ENCODE results near the gene SEC24A. TPM values are rescaled to one million over a fixed set of nuclear protein-coding genes. Genes with fewer than 3 reads are reported as not detected.
"Not testable (repeated sequence)": the region's sequence is repeated elsewhere in the genome, so short reads cannot be mapped to it uniquely, and the experiment has no call there.

SEC24A gene
- total and polyA plus RNA-seq, 4 experiments from 2014 or later, result 7.5 to 16.6 (median 12.3) TPM

DNA sequence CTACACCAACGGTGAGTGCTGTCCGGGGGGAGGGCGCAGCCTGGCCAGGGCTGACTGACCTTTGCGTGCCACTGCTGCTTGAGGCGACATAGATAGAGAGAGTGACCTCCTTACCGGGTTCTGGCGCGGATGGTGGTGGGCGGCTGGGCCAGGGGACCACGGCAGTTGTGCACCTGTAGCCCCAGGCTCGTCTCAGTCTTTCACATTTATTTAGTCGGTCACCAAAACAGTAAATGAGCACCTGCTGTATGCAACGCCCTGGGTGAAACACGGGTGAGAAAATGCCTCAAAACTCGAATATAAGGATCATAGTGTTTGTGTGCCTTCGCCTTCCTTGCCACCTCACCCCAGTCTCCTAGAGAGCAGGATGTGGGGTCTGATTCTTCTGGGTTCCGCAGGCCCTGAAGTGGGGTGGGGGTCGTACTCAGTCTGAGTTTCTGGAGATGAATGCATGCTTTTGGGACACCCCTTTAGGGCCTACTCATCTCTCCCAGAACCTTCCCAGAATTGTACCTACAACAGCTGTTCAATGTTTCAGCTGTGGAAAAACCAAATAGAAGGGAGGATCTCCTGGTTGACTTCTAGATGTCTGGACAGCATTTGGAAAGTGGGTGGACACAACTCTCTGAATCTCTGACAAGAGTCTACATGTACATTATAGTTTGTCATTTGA lies 714 bp downstream of the SEC24A start:
- Histone ChIP-seq H3K4me3 (ENCODE audit: low read length in 2 of 2) (peak overlapping the region; percentile 61 to 96), H3K36me3 (ENCODE audit: insufficient read depth, low read length) (no peaks in the 10 kb centered on the region), H3K27me3 (ENCODE audit: insufficient read depth, low read length) (no peaks in the 10 kb centered on the region), H3K9me3 (ENCODE audit: control insufficient read depth in 1 of 2, low read length in 2 of 2) (no peaks in the 10 kb centered on the region), H3K27ac (ENCODE audit: low read depth, low read length) (peak overlapping the region; percentile 99), H3K4me1 (ENCODE audit: insufficient read depth, low read length) (peaks cover 23% of the 10 kb centered on the region)
- Mint-ChIP-seq H3K36me3 (peaks cover 0 to 22% of the 10 kb centered on the region in 2 donors), H3K27ac (peak overlapping the region; percentile 96 to 100 (median 99)), H3K9me3 (no peaks in the 10 kb centered on the region), H3K4me1 (peaks cover 16 to 35% (median 23%) of the 10 kb centered on the region in 4 donors), H3K27me3 (no peaks in the 10 kb centered on the region), H3K4me3 (peak overlapping the region; percentile 89 to 100 (median 97))
- peak in 2 of 5 donors; percentile 6 to 16 for DNase-seq
- intact Hi-C loops (cut with micrococcal nuclease), result no loop called here
- CTCF ChIA-PET (ENCODE audit: partially characterized antibody), result no interaction called here
- POLR2A ChIA-PET (ENCODE audit: partially characterized antibody), result interaction anchor here (1.1 to 3.4 kb wide), 4 partner anchors 16 to 423 kb away, joined by 3 to 33 read pairs (median 6); partner anchors contain the start of genes PCBD2, PPP2CA, SAR1B and UBE2B

DNA sequence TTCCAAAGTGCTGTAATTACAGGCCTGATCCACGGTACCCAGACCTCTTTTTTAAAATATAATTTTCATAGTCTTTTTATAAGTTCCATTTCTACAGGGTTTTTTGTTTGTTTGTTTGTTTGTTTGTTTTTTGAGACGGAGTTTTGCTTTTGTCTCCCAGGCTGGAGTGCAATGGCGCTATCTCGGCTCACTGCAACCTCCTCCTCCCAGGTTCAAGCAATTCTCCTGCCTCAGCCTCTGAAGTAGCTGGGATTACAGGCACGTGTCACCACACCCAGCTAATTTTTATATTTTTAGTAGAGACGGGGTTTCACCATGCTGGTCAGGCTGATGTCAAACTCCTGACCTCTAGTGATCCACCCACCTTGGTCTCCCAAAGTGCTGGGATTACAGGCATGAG lies 2.1 kb downstream of the SEC24A start:
- CTCF ChIA-PET (ENCODE audit: partially characterized antibody); DNase-seq; H3K27me3 Mint-ChIP-seq; H3K27ac ChIP-seq (ENCODE audit: low read depth, low read length); H3K9me3 ChIP-seq (ENCODE audit: control insufficient read depth in 1 of 2, low read length in 2 of 2); H3K4me3 ChIP-seq (ENCODE audit: low read length in 2 of 2); H3K36me3 ChIP-seq (ENCODE audit: insufficient read depth, low read length); intact Hi-C loops (cut with micrococcal nuclease); H3K9me3 Mint-ChIP-seq; H3K27me3 ChIP-seq (ENCODE audit: insufficient read depth, low read length): not testable (repeated sequence)
- H3K4me1 Mint-ChIP-seq, result peaks cover 17 to 40% (median 24%) of the 10 kb centered on the region in 4 donors
- peak overlapping the region in 4 of 7 donors; percentile 30 to 99 (median 90) for H3K27ac Mint-ChIP-seq
- POLR2A ChIA-PET (ENCODE audit: partially characterized antibody), result interaction anchor here (1.0 kb wide), 1 partner anchor 87 kb away, joined by 3 read pairs; the partner anchor contains the start of gene CAMLG
- peaks cover 0 to 22% of the 10 kb centered on the region in 2 donors for H3K36me3 Mint-ChIP-seq
- H3K4me3 Mint-ChIP-seq, result peak overlapping the region in 4 of 8 donors; percentile 21 to 95 (median 30)
- peaks cover 23% of the 10 kb centered on the region for H3K4me1 ChIP-seq (ENCODE audit: insufficient read depth, low read length)

DNA sequence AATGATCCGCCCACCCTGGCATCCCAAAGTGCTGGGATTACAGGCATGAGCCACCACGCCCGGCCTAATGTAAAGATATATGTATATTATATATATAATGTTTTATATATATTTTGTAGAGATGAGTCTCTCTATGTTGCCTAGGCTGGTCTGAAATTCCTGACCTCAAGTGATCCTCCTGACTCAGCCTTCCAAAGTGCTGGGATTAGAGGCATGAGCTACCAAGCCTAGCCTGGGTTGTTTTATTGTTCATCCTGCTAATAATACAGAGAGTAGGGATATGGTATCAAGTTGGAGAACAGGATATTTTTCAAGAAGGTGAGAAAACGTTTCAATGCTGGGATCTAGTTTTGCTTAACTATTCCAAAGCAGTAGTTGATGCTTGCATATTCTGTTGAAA lies 2.9 kb downstream of the SEC24A start:
- H3K4me3 Mint-ChIP-seq, result peak overlapping the region in 2 of 8 donors; percentile 26 to 35
- H3K27ac Mint-ChIP-seq, result peak overlapping the region in 1 of 7 donors; percentile 30
- CTCF ChIA-PET (ENCODE audit: partially characterized antibody), result no interaction called here

DNA sequence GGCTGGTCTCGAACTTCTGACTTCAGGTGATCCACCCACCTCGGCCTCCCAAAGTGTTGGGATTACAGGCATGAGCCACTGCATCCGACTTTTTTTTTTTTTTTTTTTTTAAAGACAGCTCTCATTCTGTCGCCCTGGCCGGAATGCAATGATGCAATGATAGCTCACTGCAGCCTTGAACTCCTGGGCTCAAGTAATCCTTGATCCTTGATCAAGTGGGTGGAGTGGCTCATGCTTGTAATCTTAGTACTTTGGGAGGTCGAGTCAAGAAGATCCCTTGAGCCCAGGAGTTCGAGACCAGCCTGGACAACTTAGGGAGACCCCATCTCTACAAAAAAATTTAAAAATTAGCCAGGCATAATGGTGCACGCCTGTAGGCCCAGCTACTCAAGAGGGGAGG lies 8.1 kb downstream of the SEC24A start:
- Histone ChIP-seq H3K27ac (ENCODE audit: low read depth, low read length) (no peak overlapping the region), H3K27me3 (ENCODE audit: insufficient read depth, low read length) (no peaks in the 10 kb centered on the region), H3K4me3 (ENCODE audit: low read length in 2 of 2) (no peak overlapping the region), H3K36me3 (ENCODE audit: insufficient read depth, low read length) (peaks cover 8% of the 10 kb centered on the region), H3K4me1 (ENCODE audit: insufficient read depth, low read length) (peaks cover 1% of the 10 kb centered on the region), H3K9me3 (ENCODE audit: control insufficient read depth in 1 of 2, low read length in 2 of 2) (no peaks in the 10 kb centered on the region)
- ChIA-PET CTCF (ENCODE audit: partially characterized antibody) (no interaction called here), POLR2A (ENCODE audit: partially characterized antibody) (no interaction called here)
- H3K4me3 Mint-ChIP-seq, result no peak overlapping the region
- H3K4me1 Mint-ChIP-seq, result peaks cover 13 to 22% (median 16%) of the 10 kb centered on the region in 4 donors
- peaks cover 5 to 8% of the 10 kb centered on the region in 2 donors for H3K36me3 Mint-ChIP-seq
- no peak overlapping the region for H3K27ac Mint-ChIP-seq
- no peak for DNase-seq
- intact Hi-C loops (cut with micrococcal nuclease), result no loop called here
- no peaks in the 10 kb centered on the region for H3K9me3 Mint-ChIP-seq
- H3K27me3 Mint-ChIP-seq, result no peaks in the 10 kb centered on the region

More for the DNA sequence above, 2.9 kb downstream of the SEC24A start:
- H3K27me3 ChIP-seq (ENCODE audit: insufficient read depth, low read length), result no peaks in the 10 kb centered on the region
- POLR2A ChIA-PET (ENCODE audit: partially characterized antibody), result interaction anchor here (1.0 kb wide), 1 partner anchor 86 kb away, joined by 3 read pairs; the partner anchor contains the start of gene CAMLG
- Mint-ChIP-seq H3K36me3 (peaks cover 0 to 22% of the 10 kb centered on the region in 2 donors), H3K4me1 (peaks cover 21 to 44% (median 29%) of the 10 kb centered on the region in 4 donors), H3K9me3 (no peaks in the 10 kb centered on the region), H3K27me3 (no peaks in the 10 kb centered on the region)
- H3K36me3 ChIP-seq (ENCODE audit: insufficient read depth, low read length), result no peaks in the 10 kb centered on the region
- no peak overlapping the region for H3K4me3 ChIP-seq (ENCODE audit: low read length in 2 of 2)
- no peak for DNase-seq
- no peaks in the 10 kb centered on the region for H3K9me3 ChIP-seq (ENCODE audit: control insufficient read depth in 1 of 2, low read length in 2 of 2)
- no peak overlapping the region for H3K27ac ChIP-seq (ENCODE audit: low read depth, low read length)
- H3K4me1 ChIP-seq (ENCODE audit: insufficient read depth, low read length), result peaks cover 23% of the 10 kb centered on the region
- intact Hi-C loops (cut with micrococcal nuclease), result no loop called here

DNA sequence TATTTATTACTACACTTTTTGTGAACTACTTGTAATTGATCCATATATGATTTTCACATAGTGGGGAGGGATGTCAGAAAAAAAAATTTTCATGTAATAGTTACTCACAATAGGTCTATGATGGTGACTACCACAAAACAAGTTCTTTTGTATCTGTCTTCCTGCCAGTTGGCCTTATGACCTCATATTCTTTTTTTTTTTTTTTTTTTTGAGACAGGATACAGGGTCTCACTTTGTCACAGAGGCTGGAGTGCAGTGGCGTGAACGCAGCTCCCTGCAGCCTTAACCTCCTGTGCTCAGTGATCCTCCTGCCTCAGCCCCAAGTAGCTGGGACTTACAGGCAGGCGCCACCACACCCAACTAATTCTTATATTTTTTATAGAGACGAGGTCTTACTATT lies 10.9 kb downstream of the SEC24A start:
- no peak overlapping the region for H3K27ac ChIP-seq (ENCODE audit: low read depth, low read length)
- Mint-ChIP-seq H3K4me3 (no peak overlapping the region), H3K27me3 (no peaks in the 10 kb centered on the region), H3K36me3 (peaks cover 13 to 22% of the 10 kb centered on the region in 2 donors), H3K4me1 (peaks cover 16 to 27% (median 18%) of the 10 kb centered on the region in 4 donors), H3K27ac (no peak overlapping the region), H3K9me3 (no peaks in the 10 kb centered on the region)
- H3K27me3 ChIP-seq (ENCODE audit: insufficient read depth, low read length), result no peaks in the 10 kb centered on the region
- H3K4me1 ChIP-seq (ENCODE audit: insufficient read depth, low read length), result no peaks in the 10 kb centered on the region
- H3K36me3 ChIP-seq (ENCODE audit: insufficient read depth, low read length), result peaks cover 8% of the 10 kb centered on the region
- no peak overlapping the region for H3K4me3 ChIP-seq (ENCODE audit: low read length in 2 of 2)
- H3K9me3 ChIP-seq (ENCODE audit: control insufficient read depth in 1 of 2, low read length in 2 of 2), result no peaks in the 10 kb centered on the region
- intact Hi-C loops (cut with micrococcal nuclease), result no loop called here
- POLR2A ChIA-PET (ENCODE audit: partially characterized antibody), result no interaction called here
- CTCF ChIA-PET (ENCODE audit: partially characterized antibody), result no interaction called here
- no peak for DNase-seq

DNA sequence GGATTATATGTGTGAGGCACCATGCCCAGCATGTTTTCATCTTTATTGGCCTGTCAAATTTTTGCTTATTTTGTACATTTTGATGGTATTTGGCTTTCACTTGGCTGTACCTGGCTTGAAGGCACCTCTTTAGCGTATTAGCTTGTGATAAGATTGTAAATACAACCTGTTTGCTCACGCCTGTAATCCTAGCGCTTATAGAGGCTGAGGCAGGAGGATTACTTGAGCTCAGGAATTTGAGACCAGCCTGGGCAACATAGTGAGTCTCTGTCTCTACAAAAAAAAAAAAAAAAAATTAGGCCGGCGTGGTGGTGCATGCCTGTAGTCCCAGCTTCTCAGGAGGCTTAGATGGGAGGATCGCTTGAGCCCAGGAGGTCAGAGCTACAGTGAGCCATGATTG lies 11.3 kb downstream of the SEC24A start:
- peaks cover 16 to 27% (median 17%) of the 10 kb centered on the region in 4 donors for H3K4me1 Mint-ChIP-seq
- Histone ChIP-seq H3K4me3 (ENCODE audit: low read length in 2 of 2) (no peak overlapping the region), H3K36me3 (ENCODE audit: insufficient read depth, low read length) (peaks cover 8% of the 10 kb centered on the region), H3K27ac (ENCODE audit: low read depth, low read length) (no peak overlapping the region), H3K4me1 (ENCODE audit: insufficient read depth, low read length) (no peaks in the 10 kb centered on the region), H3K27me3 (ENCODE audit: insufficient read depth, low read length) (no peaks in the 10 kb centered on the region), H3K9me3 (ENCODE audit: control insufficient read depth in 1 of 2, low read length in 2 of 2) (no peaks in the 10 kb centered on the region)
- ChIA-PET POLR2A (ENCODE audit: partially characterized antibody) (no interaction called here), CTCF (ENCODE audit: partially characterized antibody) (no interaction called here)
- no peaks in the 10 kb centered on the region for H3K9me3 Mint-ChIP-seq
- H3K36me3 Mint-ChIP-seq, result peaks cover 13 to 22% of the 10 kb centered on the region in 2 donors
- no peak overlapping the region for H3K27ac Mint-ChIP-seq
- DNase-seq, result no peak
- intact Hi-C loops (cut with micrococcal nuclease), result no loop called here
- H3K27me3 Mint-ChIP-seq, result no peaks in the 10 kb centered on the region
- no peak overlapping the region for H3K4me3 Mint-ChIP-seq

DNA sequence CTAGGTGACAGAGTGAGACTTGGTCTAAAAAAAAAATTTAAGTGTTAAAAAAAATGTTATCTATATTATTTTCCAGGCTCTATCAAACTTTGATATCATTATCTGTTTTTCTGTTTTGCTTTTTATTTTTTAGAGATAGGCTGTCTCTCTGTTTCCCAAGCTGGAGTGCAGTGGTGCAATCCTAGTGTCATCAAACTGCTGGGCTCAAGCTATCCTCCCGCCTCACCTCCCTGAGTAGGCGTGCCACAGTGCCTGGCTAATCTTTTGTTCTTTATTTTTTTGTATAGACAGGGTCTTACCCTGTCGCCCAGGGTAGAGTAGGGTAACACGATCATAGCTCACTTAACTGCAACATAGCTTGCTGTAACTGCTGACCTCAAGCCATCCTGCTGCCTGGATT lies 14.4 kb downstream of the SEC24A start:
- Histone ChIP-seq H3K27me3 (ENCODE audit: insufficient read depth, low read length) (no peaks in the 10 kb centered on the region), H3K4me1 (ENCODE audit: insufficient read depth, low read length) (no peaks in the 10 kb centered on the region), H3K36me3 (ENCODE audit: insufficient read depth, low read length) (peaks cover 8% of the 10 kb centered on the region), H3K9me3 (ENCODE audit: control insufficient read depth in 1 of 2, low read length in 2 of 2) (no peaks in the 10 kb centered on the region), H3K4me3 (ENCODE audit: low read length in 2 of 2) (no peak overlapping the region), H3K27ac (ENCODE audit: low read depth, low read length) (no peak overlapping the region)
- Mint-ChIP-seq H3K9me3 (no peaks in the 10 kb centered on the region), H3K36me3 (peaks cover 22 to 33% of the 10 kb centered on the region in 2 donors), H3K27ac (peak overlapping the region in 1 of 7 donors; percentile 46), H3K4me3 (no peak overlapping the region), H3K27me3 (no peaks in the 10 kb centered on the region), H3K4me1 (peaks cover 8 to 20% (median 10%) of the 10 kb centered on the region in 4 donors)
- CTCF ChIA-PET (ENCODE audit: partially characterized antibody), result no interaction called here
- intact Hi-C loops (cut with micrococcal nuclease), result no loop called here
- no peak for DNase-seq
- POLR2A ChIA-PET (ENCODE audit: partially characterized antibody), result no interaction called here

Measured in CD4-positive, alpha-beta memory T cell (primary cell).